Measurements from ENCODE around the gene FAM149B1. TPM values are rescaled to one million over a fixed set of nuclear protein-coding genes. Genes with fewer than 3 reads are reported as not detected.

Gene FAM149B1
- total and polyA plus RNA-seq, 3 donors from 2014 or later, result 28.7 to 65.1 (median 42.0) TPM

DNA sequence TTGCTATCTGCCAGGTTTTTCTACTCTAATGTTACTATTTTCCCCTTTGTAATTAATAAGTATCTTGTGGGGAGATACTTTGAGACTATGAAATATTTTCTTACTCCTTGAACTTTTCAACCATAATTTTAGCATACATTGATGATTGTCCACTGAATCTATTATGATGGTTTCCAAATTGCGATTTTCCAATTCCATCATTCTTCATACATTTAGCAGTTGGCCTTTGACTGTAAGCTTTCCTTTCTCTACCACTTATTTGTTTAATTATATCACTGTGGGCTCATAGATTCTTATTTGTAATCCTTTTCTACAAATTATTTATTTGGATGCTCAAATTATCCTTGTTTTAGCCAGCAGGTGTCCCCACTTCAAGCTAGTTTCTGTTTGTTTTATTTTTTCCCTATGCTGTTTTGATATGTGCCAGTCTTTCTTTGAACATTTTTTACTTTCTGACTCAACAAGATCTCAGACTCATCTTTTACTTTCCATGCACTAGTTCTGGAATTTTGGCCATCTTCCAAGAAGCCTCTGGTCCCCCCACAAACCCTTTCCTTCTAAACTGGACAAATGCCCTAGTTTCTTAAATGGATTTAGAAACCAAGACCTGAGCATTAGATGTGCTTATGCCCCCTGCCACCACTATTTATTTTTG lies 95.9 kb downstream of the FAM149B1 start:
- DNase-seq, result no peak
- H3K27ac ChIP-seq, result no peak overlapping the region
- H3K4me3 ChIP-seq, result no peak overlapping the region
- no peaks in the 10 kb centered on the region for H3K4me1 ChIP-seq
- H3K27me3 ChIP-seq, result no peaks in the 10 kb centered on the region
- H3K9me3 ChIP-seq, result no peaks in the 10 kb centered on the region
- no peak for TF ChIP-seq POLR2A (IDR thresholded peaks at IDR 0.05)
- TF ChIP-seq, protein P1, sequence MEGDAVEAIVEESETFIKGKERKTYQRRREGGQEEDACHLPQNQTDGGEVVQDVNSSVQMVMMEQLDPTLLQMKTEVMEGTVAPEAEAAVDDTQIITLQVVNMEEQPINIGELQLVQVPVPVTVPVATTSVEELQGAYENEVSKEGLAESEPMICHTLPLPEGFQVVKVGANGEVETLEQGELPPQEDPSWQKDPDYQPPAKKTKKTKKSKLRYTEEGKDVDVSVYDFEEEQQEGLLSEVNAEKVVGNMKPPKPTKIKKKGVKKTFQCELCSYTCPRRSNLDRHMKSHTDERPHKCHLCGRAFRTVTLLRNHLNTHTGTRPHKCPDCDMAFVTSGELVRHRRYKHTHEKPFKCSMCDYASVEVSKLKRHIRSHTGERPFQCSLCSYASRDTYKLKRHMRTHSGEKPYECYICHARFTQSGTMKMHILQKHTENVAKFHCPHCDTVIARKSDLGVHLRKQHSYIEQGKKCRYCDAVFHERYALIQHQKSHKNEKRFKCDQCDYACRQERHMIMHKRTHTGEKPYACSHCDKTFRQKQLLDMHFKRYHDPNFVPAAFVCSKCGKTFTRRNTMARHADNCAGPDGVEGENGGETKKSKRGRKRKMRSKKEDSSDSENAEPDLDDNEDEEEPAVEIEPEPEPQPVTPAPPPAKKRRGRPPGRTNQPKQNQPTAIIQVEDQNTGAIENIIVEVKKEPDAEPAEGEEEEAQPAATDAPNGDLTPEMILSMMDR (IDR thresholded peaks at IDR 0.05), result peak in 2 of 3 experiments; percentile 36 to 56
- H3K36me3 ChIP-seq (ENCODE audit: low read depth, missing control alignments), result no peaks in the 10 kb centered on the region
- WGBS, 2 donors, result 48% methylated on average over 1 of the region's 1 CpG
- intact Hi-C loops (cut with DNase I; ENCODE audit: low total_unique reads), result no loop called here

DNA sequence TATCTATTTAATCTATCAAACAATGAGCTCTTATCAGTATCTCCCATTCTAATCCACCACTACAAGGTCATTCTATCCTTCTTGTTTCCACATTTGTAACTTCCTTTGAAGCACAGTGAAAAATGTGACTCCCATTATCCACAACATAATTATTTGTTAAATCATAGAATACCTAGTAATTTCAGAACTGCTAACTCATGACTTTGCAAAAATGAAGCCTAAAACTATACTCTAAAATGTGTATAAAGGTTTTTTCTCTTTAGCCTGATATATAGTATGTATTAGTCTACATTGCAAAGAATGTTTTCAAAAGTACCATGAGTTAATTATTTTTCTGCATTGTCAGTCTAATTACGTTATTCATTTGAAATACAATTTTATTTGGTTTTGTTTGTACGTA lies 96.5 kb downstream of the FAM149B1 start:
- 75 to 92% methylated on average over 2 of the region's 2 CpGs for WGBS, 2 donors
- intact Hi-C loops (cut with DNase I; ENCODE audit: low total_unique reads), result no loop called here
- Histone ChIP-seq H3K36me3 (ENCODE audit: low read depth, missing control alignments) (no peaks in the 10 kb centered on the region), H3K4me1 (no peaks in the 10 kb centered on the region), H3K27me3 (no peaks in the 10 kb centered on the region), H3K4me3 (no peak overlapping the region), H3K9me3 (no peaks in the 10 kb centered on the region), H3K27ac (no peak overlapping the region)
- no peak for TF ChIP-seq POLR2A (IDR thresholded peaks at IDR 0.05)
- TF ChIP-seq, protein P1 (IDR thresholded peaks at IDR 0.05), result no peak
- DNase-seq, result no peak

DNA sequence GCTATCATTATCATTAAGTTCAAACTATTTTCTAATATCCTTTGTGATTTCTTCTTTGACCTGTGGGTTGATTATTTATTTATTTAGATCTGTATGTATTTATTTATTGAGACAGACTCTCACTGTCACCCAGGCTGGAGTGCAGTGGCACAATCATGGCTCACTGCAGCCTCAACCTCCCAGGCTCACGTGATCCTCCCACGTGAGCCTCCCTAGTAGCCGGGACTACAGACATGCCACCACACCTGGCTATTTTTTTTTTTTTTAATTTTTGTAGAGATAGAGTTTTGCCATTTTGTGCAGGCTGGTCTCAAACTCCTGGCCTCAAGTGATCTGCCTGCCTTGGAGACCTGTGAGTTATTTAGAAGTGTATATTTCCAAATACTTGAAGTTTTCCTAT lies 113.2 kb downstream of the FAM149B1 start:
- WGBS, 2 donors, result 85 to 98% methylated on average over 3 of the region's 3 CpGs
- H3K27ac ChIP-seq, result no peak overlapping the region
- intact Hi-C loops (cut with DNase I; ENCODE audit: low total_unique reads), result no loop called here
- H3K27me3 ChIP-seq, result no peaks in the 10 kb centered on the region
- DNase-seq, result no peak
- peaks cover 4% of the 10 kb centered on the region for H3K36me3 ChIP-seq (ENCODE audit: low read depth, missing control alignments)
- TF ChIP-seq, protein P1 (IDR thresholded peaks at IDR 0.05), result no peak
- no peak for TF ChIP-seq POLR2A (IDR thresholded peaks at IDR 0.05)
- no peak overlapping the region for H3K4me3 ChIP-seq
- no peaks in the 10 kb centered on the region for H3K4me1 ChIP-seq
- H3K9me3 ChIP-seq, result no peaks in the 10 kb centered on the region

DNA sequence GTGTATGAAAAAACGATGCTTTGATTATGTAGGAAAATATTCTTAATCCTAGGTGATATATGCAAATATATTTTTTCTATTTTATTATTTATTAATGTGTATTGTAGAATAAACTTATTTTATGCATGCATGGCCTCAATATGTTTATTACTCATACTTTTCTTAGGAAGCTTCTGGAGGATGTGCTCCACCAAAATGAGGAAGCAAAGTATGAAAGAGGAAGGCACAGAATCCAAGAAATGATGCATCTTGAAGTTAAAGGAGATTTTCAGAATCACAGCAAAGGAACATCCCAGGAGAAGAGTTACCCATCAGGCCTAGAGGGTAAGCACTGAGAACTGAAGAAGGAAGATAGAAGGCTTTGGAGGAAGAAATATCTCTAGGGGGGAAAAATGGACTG lies 119.5 kb downstream of the FAM149B1 start:
- intact Hi-C loops (cut with DNase I; ENCODE audit: low total_unique reads), result no loop called here
- Histone ChIP-seq H3K27ac (no peak overlapping the region), H3K4me1 (no peaks in the 10 kb centered on the region), H3K4me3 (no peak overlapping the region), H3K9me3 (no peaks in the 10 kb centered on the region), H3K27me3 (no peaks in the 10 kb centered on the region), H3K36me3 (ENCODE audit: low read depth, missing control alignments) (no peaks in the 10 kb centered on the region)
- TF ChIP-seq, protein P1 (IDR thresholded peaks at IDR 0.05), result no peak
- no peak for TF ChIP-seq POLR2A (IDR thresholded peaks at IDR 0.05)
- WGBS, 2 donors, result 88 to 94% methylated on average over 1 of the region's 1 CpG
- no peak for DNase-seq

DNA sequence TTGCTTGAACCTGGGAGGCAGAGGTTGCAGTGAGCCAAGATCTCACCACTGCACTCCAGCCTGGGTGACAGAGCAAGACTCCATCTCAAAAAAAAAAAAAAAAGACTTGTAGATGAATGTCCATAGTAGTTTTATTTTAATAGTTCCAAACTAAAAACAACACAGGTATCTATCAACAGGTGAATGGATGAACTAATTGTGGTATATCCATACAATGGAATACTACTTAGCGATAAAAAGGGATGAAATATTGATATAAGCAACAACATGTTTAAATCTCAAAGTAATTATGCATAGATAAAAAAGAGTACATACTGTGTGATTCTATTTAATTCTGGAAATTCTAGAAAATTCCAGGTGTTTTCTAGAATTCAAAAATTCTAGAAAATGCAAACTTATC lies 122.0 kb downstream of the FAM149B1 start:
- intact Hi-C loops (cut with DNase I; ENCODE audit: low total_unique reads), result no loop called here

More for the DNA sequence above, 122.0 kb downstream of the FAM149B1 start:
- Histone ChIP-seq H3K27me3 (no peaks in the 10 kb centered on the region), H3K9me3 (no peaks in the 10 kb centered on the region), H3K4me1 (no peaks in the 10 kb centered on the region), H3K36me3 (ENCODE audit: low read depth, missing control alignments) (no peaks in the 10 kb centered on the region), H3K27ac (no peak overlapping the region), H3K4me3 (no peak overlapping the region)
- 95 to 100% methylated on average over 1 of the region's 1 CpG for WGBS, 2 donors
- no peak for TF ChIP-seq POLR2A (IDR thresholded peaks at IDR 0.05)
- TF ChIP-seq, protein P1 (IDR thresholded peaks at IDR 0.05), result no peak
- no peak for DNase-seq

Data from testis (tissue), 3 donors.